ENCODE data around the gene LRP2BP. TPM values are rescaled to one million over a fixed set of nuclear protein-coding genes. Genes with fewer than 3 reads are reported as not detected.

The LRP2BP gene
- total RNA-seq, 1 experiment from 2014 or later: 0.07 TPM

- no peak for DNase-seq (ENCODE audit: low read depth)
These were observed 33.9 kb downstream of the LRP2BP start for GRCh38 chr4:185361872-185362271.

DNA sequence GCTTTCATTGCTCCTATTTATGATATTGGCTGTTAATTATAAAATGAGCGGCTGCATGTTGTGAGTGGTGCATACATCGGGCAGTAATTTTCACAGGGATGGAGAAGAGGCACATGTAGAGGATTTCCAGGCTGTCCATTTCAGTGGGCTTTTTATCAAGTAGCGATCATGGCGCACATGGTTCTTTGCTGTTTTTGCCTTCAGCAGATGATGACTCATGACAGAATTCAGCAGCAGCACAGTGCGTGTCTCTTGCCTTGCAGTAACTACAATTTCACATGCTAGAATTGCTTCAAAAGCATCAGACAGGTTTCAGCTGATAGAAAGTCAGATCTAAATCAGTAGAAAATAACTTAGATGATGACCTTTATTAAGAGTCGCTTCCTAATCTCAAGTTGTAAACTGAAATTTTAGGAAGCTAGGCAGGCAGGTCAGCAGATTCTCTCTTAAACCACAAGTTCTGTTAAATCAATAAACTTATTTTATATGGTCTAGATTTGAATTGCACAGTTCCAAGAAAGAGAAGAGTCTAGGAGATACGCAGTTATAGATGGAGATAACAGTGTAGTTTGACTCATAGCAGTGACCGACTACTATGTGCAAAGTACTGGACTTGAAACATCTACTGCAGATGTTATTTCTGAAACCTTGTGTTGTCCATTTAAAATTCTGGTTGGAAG is 35.8 kb downstream of the LRP2BP start:
- peak; percentile 78 for DNase-seq (ENCODE audit: low read depth)

DNA sequence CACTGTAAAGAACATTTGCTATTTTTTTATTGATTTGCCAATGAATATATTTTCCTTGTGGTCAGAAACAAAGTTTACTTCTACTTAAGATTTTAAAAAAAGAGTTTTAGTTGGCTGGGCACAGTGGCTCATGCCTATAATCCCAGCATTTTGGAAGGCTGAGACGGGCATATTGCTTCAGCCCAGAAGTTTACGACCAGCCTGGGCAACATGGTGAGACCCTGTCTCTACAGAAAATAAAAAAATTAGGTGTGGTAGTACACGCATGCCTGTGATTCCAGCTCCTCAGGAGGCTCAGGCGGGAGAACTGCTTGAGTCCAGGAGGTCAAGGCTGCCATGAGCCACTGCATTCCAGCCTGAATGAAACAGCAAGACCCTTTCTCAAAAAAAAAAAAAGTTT is 36.8 kb downstream of the LRP2BP start:
- peak; percentile 65 for DNase-seq (ENCODE audit: low read depth)

DNA sequence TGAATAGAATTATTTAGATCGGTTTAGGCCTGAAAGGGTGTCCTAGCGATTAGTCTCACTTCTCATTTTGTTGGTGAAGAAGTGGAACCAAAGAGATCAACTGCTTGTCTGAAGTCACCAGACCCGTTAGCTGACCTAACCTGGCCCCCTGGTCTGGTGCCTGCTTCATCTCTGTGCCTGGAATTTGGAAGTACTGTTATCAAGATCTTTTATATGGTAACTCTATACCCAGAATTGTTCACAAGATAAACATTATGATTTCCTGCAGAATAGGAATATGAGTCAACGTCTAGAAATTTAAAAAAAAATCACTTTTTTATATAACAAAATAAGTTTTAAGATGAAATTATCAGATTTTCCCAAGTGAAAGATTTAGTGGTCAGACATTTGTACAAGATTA is 37.2 kb downstream of the LRP2BP start:
- peak; percentile 83 for DNase-seq (ENCODE audit: low read depth)

DNA sequence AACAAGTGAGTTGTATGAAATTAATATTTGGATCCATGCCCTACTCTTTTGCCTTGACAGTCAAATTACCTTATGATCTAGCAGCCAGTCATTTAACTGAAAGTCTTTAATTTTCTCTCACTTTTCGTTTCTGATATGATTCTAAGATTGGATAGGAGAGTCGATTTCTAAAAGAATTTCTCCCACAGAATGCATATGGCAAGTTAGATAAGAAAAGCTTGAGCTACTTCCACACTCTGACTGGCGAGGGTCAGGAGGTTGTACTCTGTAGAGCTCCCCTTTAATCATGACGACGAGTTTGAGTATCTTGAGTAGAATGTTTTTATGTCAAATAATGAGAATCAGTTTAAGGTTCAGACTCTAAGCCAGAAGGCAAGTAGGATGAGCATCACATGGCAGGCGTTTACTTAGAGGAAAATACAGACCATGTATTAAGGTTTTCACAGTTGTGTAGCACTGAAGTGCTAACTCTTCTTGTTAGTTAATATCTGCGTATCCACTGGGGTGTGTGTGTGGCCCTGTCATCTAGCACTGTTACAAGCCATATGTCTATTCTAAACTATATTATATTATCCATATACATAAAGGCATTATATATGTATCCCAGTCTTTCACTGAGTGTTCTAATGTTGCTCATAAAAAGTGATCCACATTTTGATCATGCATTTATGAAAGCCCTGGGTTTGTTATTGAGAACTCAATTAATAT is 37.8 kb downstream of the LRP2BP start:
- no peak for DNase-seq (ENCODE audit: low read depth)

DNA sequence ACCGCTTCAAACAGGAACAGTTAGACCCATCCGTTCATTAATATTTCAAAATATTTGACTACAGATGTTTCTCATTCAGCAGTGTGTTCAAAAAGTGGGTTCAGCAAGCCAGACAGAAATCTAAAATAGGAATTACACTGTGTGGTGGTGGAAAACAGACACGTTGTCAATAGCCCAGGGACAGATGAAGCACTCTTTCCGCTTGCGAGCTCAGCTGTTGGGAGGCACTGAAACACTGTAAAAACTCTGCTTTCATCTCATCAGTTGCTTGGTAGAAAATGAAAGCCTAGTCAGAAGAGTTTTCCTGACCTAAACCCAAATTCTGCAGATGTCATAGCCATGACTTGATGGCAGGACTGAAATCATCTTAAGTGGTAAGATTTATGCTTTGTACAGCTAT is 38.5 kb downstream of the LRP2BP start:
- DNase-seq (ENCODE audit: low read depth): peak; percentile 33

DNA sequence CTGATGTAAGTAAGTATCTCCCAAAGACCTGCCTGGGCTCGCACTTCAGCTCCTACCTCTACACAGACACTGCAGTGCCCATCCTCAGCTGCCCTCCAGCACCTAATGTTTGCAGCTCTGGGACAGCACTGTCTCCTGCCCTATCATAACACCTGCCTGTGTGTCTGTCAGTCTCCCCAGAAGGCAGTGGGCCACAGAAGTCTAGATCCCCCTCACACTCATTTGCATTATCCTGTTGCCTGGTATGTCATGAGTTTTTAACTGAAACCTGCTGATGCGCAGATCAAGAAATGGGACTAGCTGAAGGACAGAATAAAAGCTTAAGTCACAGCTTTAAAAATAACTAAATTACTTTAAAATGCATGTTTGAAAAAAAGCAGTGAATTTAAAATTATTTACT is 43.0 kb downstream of the LRP2BP start:
- DNase-seq (ENCODE audit: low read depth): no peak

DNA sequence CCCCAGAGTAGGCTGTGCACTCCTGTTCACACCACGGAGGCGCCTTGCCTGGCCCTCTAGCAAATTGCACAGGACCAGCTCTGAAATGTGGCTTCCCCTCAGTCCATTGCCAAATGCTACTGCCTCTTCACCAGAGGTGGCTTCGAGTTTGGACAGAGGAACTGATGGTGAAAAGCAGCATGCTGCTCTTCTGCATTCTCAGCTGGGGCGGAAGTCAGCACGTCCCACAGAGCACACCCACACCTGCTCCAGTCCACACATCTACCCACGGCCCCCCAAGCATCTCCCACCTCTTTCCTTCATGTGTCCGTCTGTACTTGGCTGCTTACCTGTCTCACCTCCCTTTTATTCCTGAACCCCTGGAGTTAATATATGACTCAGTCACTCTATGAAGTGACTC is 43.5 kb downstream of the LRP2BP start:
- DNase-seq (ENCODE audit: low read depth): no peak

GRCh38 chr4:185351691-185352090 is 44.0 kb downstream of the LRP2BP start:
- no peak for DNase-seq (ENCODE audit: low read depth)

DNA sequence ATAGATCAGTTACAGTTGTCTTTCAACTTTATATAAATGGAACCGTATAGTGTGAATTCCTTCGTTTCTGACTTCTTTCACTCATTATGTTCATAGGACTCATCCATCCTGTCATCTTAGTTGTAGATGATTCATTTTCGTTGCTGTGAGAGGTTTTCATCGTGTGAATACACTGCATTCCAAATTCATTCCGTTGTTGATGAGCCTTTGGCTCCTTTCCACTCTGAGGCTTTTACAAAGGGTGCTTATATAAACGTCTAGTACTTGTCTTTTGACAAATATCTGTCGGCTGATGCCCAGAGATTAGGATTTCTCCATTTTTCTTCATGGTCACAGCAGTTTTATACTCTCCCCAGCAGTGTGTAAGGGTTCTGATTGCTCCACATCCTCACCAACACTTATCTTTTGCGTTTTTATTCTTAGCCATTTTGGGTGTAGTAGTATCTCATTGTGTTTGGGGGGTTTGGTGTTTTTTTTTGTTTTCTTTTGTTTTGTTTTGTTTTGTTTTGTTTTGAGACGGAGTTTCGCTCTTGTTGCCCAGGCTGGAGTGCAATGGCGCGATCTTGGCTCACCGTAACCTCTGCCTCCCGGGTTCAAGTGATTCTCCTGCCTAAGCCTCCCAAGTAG is 48.6 kb downstream of the LRP2BP start:
- peak; percentile 75 for DNase-seq (ENCODE audit: low read depth)

- DNase-seq (ENCODE audit: low read depth): no peak
These were observed 50.8 kb downstream of the LRP2BP start for GRCh38 chr4:185344743-185345538.

DNA sequence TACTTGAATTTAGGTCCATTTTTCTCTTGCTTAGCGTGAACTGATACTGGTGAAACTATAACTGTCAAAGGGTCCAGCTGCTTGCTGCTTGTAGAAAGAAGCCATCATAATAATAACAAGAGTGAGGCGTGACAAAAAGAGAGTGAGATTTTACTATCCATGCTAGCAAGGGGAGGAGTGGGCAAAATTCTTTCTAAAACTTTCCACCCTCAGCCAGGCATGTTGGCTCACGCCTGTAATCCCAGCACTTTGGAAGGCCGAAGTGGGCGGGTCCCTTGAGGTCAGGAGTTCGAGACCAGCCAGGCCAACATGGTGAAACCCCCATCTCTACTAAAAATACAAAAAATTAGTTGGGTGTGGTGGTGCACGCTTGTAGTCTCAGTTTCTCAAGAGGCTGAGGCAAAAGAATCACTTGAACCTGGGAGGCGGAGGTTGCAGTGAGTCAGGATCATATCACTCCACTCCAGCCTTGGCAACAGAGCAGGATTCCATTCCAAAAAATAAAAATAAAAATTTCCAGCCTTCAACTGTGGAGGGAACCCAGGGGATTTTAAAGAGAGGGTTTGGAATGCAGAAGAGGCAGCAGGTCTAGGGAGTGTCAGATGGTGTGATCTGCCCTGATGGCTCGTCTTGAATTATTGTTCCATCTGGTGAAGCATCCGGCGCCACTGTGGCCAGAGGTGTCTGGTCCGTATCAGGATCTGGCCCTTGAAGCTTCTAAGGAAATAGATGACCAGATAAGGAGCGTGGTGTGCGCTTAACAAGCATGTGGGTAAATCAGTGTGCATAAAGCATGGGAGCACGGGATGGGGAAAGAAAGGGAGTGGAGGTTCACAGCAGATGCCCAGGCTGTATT is 51.8 kb downstream of the LRP2BP start:
- DNase-seq (ENCODE audit: low read depth): peak; percentile 40

DNA sequence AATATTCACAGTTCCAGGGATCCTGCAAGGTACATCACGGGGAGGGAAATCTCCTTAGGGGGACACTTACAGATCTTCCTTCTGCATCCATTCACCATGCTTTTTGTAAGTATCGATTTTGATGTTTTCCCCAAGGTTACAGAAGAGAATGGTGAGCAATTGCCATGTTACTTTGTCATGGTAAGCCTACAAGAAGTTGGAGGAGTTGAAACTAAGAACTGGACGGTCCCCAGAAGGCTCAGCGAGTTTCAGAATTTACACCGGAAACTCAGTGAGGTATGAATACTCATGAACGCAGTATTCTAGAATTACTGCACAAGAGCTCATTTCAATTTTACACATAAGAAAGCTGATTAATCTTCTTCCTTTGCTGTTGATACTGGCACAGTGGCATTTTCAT is 53.9 kb downstream of the LRP2BP start:
- DNase-seq (ENCODE audit: low read depth): no peak

- DNase-seq (ENCODE audit: low read depth): no peak
These were observed 54.3 kb downstream of the LRP2BP start for GRCh38 chr4:185341377-185341776.

GRCh38 chr4:185339941-185340340 is 55.8 kb downstream of the LRP2BP start:
- no peak for DNase-seq (ENCODE audit: low read depth)

DNA sequence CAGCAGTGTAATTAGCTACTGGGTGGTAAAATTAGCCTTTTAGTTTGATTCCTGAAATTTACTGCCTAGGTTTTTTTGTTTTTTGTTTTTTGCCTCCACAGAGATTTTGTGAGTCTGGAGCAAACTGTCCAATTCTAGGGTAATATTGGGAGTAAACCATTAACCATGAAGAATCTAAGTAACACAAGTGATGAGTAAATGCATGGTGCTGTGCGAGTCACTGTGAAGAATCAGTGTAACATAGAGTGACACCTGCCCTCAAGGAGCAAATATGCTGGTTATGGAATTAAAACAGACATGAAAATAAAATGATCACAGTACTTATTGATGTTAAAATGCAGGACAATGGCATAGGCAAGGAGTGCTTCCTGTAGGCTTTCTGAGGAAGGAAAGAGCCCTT is 60.1 kb downstream of the LRP2BP start:
- DNase-seq (ENCODE audit: low read depth): no peak

- DNase-seq (ENCODE audit: low read depth): no peak
These were observed 61.4 kb downstream of the LRP2BP start for GRCh38 chr4:185334326-185334725.

DNA sequence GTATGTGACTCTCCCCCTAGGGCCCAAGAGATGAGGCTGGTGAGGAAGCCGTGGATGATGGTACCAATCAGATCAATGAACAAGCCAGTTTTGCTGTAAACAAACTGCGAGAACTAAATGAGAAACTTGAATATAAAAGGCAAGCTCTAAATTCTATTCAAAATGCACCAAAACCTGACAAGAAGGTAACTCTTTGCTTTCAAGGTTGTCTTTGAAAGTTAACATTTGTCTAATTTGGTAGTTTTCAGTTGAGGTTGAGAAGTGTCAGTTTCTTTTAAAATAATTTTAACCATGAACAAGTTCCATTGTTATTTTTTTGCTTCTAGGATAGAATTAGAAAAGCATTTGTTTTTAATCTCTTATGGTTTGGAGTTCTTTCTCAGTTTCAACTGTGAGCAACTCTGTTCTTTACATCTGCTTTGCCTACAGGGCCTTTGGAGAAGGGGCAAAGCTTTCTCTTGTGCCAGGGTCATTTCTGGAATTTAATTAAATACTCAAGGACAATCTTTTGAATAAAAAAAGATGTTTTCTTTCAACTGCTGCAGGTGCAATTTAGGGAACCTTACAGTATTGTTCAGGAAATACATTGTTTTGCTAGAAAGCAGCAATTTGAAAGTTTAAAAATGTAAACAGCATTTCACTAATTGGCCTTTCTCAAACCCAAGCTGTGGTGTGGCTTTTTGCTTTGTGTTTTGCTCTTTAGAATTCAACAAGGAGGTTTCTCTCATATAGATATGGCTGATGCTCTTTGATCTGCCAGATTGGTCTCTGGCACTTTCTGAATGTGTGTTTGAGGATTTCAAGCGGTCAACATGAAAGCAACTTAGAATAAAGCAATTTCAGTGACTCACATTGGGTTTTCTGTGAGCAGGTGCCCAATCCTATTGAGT is 62.9 kb downstream of the LRP2BP start:
- DNase-seq (ENCODE audit: low read depth): no peak

- DNase-seq (ENCODE audit: low read depth): peak; percentile 79
These were observed 65.7 kb downstream of the LRP2BP start for GRCh38 chr4:185329879-185330510.

DNA sequence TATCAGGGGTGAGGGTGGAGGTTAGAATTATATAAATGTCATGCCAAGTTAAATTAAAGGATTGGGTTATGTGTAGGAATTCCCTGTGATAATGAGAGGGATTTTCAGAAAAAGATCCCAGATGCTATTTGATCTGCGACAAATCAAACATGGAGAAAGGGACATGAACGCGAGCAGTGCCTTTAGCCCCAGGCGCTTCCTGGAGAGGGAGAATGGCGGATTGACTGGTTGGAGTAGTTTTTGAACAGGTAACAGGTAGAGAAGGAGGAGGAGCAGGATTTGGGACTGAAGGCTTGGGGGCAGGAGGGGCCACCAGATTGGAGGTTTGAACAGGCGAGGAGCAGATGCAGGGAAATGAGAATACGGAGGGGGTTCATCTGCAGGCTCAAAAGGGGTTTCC is 67.1 kb downstream of the LRP2BP start:
- DNase-seq (ENCODE audit: low read depth): no peak
